ES-I3 (cell line): ENCODE data around the gene RBMY1B.
"Not testable (repeated sequence)": the region's sequence is repeated elsewhere in the genome, so short reads cannot be mapped to it uniquely, and the experiment has no call there.

Experiments
- H3K36me3 ChIP-seq: 2 replicates; pipeline ENCODE4 v1.6.1; 2013; ENCODE audit warnings: mild to moderate bottlenecking, low read length, control low read depth, moderate library complexity; ENCODE audit not compliant: insufficient read depth
- H3K4me1 ChIP-seq: 2 replicates; pipeline ENCODE4 v1.6.1; 2013; ENCODE audit warnings: mild to moderate bottlenecking, control low read depth, low read length; ENCODE audit not compliant: insufficient read depth
- H3K9ac ChIP-seq: 2 replicates; pipeline ENCODE4 v1.6.1; 2013; ENCODE audit warnings: low read depth, mild to moderate bottlenecking, low read length, moderate library complexity
- H3K9me3 ChIP-seq: 2 replicates; pipeline ENCODE4 v1.6.1; 2013; ENCODE audit warnings: mild to moderate bottlenecking, low read length, moderate library complexity; ENCODE audit not compliant: control insufficient read depth, insufficient read depth

The RBMY1B gene

DNA sequence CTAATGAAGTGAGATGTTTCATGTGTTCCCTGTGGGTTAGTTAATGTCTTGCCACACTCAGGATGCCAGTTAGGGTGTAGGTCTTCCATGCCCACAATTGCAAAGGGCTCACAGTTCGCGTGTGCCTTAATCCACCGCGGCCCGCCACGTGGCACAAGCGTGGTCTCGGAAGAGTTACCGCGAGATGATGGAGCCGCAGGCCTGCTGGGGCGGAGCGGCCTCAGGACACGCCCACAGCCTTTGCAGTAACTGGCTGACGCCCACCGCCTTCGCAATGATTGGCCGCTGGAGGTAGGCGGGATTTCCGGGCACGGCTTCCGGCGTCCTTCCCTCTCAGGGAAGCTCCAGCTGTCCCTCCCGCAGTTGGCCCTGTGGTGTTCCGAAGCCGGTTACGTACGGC lies at the start of gene RBMY1B:
Gene RBMY1B (plus strand): TSS at position 301 of the 400 bp plus-strand sequence. CDS start 2,013 bp downstream, outside the sequence.
- not testable (repeated sequence) for H3K9ac ChIP-seq, H3K4me1 ChIP-seq, H3K9me3 ChIP-seq, H3K36me3 ChIP-seq

DNA sequence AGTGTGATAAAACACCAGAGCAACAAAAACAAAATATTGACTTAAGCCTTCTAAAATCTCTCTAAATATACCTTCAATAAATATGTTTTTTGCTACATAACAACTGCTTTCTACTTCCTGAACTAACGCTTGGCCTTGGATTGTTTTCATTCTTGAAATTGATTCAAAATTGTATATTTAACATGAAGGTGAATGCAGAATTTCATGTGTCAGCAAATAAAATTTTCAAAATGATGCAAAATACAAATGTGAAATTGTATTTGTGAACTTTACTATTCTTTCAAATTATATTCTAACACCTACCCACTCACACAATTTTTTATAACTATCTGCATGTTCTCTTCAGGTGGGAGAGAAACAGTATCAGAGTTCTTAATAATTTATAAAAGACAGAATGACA lies 48.2 kb upstream of the RBMY1B start:
- H3K9me3 ChIP-seq, H3K9ac ChIP-seq, H3K4me1 ChIP-seq, H3K36me3 ChIP-seq: not testable (repeated sequence)

DNA sequence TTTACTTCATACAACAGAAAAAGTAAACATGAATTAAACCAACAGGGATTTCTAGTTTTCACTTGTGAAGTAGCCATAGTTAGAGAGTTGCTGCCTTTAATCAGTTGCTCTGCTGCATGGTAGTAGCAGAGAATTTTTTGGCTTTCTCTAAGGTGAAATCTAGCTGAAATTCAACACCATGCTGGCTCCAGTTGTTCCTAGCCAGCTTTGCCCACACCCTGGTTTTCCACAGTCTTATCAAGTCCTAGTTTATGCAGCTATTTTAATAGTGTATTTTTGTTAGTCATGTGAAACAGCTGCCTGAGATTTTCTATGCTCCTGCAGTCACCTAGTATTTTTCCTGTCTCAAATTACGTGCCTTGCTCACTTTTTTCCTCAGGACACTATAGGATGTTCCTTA lies 28.2 kb upstream of the RBMY1B start:
- H3K36me3 ChIP-seq = no peaks in the 10 kb centered on the region
- no peaks in the 10 kb centered on the region for H3K4me1 ChIP-seq
- H3K9me3 ChIP-seq = no peaks in the 10 kb centered on the region
- no peak overlapping the region for H3K9ac ChIP-seq

DNA sequence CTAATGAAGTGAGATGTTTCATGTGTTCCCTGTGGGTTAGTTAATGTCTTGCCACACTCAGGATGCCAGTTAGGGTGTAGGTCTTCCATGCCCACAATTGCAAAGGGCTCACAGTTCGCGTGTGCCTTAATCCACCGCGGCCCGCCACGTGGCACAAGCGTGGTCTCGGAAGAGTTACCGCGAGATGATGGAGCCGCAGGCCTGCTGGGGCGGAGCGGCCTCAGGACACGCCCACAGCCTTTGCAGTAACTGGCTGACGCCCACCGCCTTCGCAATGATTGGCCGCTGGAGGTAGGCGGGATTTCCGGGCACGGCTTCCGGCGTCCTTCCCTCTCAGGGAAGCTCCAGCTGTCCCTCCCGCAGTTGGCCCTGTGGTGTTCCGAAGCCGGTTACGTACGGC lies 23.4 kb downstream of the RBMY1B start, which contains the start of gene RBMY1A1:
Gene RBMY1A1 (plus strand): TSS at position 301 of the 400 bp plus-strand sequence. CDS start 2,013 bp downstream, outside the sequence.
- not testable (repeated sequence) for H3K36me3 ChIP-seq, H3K9me3 ChIP-seq, H3K9ac ChIP-seq, H3K4me1 ChIP-seq

DNA sequence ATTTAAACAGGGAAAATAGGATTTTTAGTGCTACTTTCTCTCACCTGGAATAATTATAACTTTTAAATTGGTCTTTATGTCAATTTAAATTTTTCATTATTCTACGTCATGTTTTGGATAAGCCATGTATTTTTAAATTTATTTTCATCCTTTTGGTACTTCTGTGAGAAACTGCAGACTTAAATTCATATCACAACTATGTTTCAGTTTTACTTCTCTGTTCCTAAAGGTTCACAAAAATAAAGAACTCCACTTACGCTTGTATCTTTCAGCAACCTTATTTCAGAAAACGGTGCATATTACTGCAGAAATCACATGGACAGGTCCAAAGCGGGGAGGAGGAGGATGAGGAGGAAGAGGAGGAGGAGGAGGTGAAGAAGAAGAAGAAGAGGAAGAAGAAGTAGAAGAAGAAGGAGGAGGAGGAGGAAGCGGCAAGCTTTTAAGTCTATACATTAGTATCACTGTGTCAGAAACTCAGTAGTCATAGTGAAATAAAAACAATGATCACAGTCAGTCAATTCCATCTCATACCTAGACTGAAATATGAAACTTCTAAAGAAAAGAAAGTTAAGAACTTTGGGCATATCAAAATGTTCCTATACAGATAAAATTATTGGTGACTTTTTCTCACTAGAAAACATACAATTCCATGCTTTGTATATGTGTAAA lies 48.3 kb downstream of the RBMY1B start:
- H3K4me1 ChIP-seq = not testable (repeated sequence)

More for the DNA sequence above, 48.3 kb downstream of the RBMY1B start:
- not testable (repeated sequence) for H3K9me3 ChIP-seq, H3K36me3 ChIP-seq, H3K9ac ChIP-seq
